HG03521 (cell line): Measurements from ENCODE around the gene GRAMD1A.
"Not testable (repeated sequence)": the region's sequence is repeated elsewhere in the genome, so short reads cannot be mapped to it uniquely, and the experiment has no call there.

Experiments used
- ATAC-seq: cut with Tn5 transposase; IDR thresholded peaks from one replicate; pipeline ENCODE4 v1.9.1; 2021; ENCODE audit warnings: mild to moderate bottlenecking, moderate library complexity; ENCODE audit not compliant: unreplicated experiment

Gene GRAMD1A

DNA sequence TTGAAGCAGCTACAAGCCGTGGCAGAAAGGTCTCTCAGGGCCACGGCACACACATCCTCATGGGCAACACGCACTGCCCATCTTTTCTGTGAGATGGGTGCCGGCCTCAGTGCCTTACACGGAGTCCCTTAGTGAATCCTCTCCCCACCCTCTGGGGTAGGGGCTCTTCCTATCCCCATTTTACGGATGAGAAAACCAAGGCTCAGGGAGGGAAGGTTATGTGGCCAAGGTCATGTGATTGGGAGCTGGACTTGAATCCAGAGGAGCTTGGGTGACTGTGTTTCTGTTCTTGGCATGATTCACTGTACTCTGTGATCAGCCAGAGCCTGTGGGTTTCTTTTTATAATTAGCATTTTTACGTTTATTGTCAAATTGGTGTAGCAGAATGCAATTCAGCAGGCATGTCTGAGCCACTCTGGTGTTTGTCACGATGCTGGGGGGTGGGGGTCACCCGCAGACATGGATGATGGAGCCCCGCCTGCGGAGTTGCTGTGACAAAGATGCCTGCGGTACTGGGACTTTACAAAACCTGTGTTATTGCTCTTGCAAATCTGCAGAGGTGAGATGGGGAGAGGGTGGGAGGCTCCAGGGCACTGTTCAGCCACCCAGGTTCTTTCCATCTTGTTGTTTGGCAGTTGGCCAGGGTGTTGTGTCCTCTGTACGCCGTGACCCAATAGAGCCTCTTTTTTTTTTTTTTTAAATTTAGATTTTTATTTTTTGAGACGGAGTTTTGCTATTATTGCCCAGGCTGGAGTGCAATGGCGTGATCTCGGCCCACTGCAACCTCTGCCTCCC is 34.7 kb downstream of the GRAMD1A start:
- no peak for ATAC-seq

DNA sequence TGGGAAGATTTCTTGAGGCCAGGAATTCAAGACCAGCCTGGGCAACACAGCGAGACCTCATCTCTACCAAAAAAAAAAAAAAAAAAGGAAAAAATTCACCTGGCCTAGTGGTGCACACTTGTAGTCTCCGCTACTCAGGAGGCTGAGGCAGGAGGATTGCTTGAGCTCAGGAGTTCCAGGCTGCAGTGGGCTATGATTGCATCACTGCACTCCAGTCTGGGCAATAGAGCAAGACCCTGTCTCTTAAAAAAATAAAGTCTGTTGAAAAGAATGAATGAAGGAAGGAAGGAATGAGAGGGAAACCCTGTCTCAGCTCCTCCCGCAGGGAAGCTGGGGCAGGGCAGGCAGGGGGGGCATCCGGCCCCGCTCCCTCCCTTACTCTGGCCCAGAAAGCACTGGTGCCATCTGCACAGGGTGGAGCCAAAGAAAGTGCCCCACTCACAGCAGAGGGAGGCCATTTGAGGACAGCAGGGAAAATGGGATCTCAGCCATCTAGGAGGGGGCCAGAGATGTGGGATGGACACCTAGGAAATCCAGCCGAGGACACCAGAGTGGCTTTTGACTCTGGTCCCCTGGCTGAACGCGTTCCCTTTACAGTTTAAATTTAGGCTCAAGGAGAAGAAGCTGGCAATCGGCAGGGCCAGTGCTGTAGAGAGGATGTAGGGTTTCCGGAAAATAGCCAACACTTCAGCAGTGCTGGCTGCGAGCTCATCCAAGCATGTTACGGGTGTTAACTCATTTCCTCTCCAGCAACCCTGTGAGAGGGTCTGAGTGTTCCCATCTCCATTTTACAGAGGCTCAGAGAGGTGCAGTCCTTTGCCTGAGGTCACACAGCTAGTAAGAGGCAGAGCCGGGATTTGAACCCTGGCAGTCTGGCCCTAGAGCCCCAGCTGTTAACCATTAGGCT is 37.8 kb downstream of the GRAMD1A start:
- no peak for ATAC-seq

- ATAC-seq = no peak
These were observed 38.7 kb downstream of the GRAMD1A start for GRCh38 chr19:35038623-35039512.

DNA sequence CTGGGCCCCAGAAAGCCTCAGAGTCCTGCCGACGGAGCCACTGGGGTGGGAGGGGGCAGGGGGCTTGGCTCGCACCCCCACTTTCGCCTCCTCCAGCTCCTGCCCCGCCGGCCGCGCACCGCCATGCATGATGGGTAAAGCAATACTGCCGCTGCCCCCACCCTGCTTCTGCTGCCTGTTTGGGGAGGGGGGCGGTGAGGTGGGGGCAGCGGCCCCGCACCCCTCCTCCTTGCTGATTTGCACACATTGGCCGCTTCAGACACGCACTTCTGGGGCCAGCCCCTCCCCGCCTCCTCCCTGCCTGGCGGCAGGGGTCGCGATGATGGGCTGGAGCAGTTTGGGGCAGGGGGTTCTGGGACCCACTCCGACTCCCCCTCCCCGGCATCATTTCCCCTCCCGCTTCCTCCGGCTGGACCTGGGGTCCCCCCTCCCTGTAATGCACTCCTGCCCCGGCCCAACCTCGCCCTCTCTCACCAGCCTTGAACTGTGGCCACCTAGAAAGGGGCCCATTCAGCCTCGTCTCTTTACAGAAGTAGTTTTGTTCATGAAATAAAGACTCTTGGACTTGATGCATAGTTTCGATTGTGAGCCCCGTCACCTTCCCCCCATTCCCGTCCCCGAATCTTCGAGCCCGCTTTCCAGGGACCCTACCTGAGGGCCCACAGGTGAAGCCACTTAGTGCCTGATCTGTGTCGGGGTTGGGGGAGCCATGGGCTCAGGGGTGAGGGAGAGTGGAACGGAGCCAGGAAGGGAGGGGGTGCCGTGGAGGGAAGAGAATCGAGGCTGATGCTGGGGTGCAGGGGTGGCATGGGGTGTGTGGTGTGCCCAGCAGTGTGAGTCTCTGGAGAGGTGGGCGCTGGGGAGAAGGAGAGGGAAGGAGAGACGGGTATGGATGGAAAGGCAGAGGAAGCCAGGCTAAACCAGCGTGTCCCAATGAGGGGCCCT is 40.0 kb downstream of the GRAMD1A start:
- no peak for ATAC-seq

GRCh38 chr19:35040826-35041547 is 40.9 kb downstream of the GRAMD1A start:
- no peak for ATAC-seq

DNA sequence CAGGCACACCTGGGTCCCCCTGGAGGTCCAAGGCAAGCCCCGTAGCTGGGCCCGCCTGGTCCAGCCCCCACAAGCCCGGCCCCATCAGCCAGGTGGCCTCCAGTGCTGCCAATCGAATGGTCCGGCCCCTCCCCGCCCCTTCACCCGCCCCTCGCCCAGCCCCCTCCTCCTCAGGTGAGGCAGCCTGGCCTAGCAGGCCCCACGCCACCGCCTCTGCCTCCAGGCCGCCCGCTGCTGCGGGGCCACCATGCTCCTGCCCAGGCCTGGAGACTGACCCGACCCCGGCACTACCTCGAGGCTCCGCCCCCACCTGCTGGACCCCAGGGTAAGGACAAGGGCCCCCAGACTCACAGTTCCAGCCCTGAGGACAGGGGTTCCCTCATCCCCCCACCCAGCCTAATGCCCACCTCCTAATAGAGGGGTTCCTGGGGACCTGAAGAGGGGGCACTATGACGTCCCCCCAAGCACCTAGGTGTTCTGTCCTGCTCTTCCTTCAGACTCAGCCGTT is 41.5 kb downstream of the GRAMD1A start, which contains the start of gene HPN:
Gene HPN (plus strand): TSS at position 174 of the 508 bp plus-strand sequence. CDS start 786 bp downstream, outside the sequence.
- ATAC-seq = no peak

DNA sequence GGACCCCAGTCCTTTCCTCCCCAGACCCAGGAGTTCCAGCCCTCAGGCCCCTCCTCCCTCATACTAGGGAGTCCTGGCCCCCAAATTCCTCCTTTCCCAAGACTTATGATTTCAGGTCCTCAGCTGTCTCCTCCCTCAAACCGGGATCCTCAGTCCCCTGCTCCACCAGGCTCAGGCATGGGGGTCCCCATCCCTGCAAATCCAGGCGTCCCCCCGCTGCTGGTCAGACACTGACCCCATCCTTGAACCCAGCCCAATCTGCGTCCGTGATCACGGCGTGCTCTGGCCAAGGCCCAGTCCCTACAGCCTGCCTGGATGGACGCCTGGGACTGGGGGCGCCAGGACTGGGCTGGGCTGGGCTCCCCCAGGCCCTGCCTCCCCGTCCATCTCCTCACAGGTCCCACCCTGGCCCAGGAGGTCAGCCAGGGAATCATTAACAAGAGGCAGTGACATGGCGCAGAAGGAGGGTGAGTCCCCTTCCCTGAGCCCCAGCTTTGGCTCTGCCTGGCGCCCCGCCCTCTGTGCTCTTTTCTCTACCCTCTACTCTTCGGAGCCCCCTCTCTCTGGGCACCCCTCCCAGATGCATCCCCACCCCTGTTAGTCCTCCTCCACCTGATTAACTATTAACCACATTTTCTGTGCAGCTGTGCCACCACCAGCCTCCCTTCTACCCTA is 42.1 kb downstream of the GRAMD1A start:
- no peak for ATAC-seq

DNA sequence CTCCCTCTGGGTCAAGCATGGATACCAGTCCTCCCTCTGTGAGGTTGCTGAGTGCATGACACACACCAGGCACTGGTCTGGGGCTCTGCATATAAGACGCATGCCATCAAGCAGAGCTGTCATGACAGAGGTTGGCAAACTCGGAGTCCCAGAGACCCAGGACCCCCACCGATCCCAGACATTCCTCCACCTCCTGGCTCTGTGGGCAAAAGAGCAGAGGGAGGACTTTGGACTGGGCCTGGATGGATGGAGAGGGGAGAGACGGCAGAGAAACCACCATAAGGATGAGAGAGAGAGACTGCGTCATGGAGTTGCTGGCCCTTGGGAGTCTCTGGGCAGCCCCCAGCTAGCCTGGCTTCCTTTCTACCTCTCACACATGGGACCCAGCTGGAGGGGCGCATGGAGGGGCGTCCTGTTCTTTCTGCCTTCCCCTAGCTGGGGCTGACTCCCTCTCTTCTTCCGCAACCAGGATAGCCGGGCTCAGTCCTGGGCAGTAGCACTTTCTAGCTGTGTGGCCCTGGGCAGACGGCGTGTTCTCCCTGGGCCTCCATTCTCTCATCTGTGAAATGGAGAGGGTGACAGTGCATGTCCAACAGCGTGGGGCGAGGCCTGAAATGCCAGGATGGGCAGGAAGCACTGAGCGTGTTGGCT is 43.0 kb downstream of the GRAMD1A start:
- no peak for ATAC-seq

- ATAC-seq = no peak
These were observed 43.8 kb downstream of the GRAMD1A start for GRCh38 chr19:35043906-35044305.

GRCh38 chr19:35044317-35045117 is 44.4 kb downstream of the GRAMD1A start:
- no peak for ATAC-seq

DNA sequence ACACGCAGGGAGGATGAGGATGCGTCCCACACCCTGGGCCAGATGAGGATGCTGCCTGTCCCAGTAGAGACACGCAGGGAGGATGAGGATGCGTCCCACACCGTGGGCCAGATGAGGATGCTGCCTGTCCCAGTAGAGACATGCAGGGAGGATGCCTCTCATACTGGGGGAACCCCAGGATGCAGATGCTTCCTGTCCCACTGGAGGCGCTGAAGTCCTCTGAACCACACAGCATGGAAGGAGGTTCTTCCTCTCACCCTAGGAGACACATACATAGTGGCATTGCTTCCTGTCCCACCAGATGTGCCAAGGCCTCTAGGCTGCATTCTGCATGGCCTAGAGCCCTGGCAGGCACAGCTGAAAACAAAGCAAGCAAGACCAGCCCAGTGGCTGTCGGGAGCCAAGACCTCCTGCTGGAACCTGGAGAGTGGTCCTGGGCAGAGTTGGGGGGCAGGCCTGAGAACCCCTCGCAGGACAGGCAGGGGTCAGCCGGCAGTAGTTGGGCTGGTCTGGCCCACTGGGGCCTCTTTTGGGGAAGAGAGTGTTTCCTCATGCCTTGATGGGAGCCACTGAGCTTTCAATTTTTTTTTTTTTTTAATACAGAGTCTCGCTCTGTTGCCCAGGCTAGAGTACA is 45.7 kb downstream of the GRAMD1A start:
- no peak for ATAC-seq

DNA sequence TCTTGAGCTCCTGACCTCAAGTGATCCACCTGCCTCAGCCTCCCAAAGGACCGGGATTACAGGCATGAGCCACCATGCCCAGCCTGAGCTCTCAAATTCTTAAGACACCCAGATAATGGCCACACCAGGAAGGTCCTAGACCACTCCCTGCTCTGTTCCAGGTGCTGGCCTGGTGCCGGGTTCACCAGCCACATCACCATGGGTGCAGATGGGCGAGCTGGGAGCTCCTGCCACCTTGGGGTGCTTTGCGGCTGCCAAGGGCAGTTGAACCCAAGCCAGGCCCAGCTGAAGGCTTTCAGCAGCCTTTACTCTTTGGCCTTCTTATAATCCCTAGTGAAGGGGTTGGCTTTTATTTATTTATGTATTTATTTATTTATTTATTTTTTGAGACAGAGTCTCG is 46.3 kb downstream of the GRAMD1A start:
- no peak for ATAC-seq

DNA sequence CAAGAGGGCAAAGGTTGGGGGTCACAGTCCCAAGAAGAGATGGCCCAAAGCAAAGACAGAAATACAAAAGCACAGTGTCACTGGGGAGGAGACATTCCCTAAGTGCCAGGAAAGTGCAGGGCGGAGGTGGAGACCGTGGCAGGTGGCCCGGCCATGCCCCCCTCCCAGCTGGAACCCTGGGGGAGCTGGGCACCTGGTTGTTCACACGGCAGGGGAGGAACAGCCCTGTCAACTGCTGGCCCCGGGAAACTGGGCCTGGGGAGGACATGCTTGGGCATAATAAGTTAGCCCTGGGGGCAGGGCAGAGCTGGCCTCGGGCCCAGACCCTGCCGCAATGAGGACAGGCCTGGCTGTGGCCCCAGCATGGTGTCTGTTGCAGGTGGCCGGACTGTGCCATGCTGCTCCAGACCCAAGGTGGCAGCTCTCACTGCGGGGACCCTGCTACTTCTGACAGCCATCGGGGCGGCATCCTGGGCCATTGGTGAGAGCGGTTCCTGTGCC is 48.8 kb downstream of the GRAMD1A start:
- no peak for ATAC-seq

- ATAC-seq = no peak
These were observed 49.3 kb downstream of the GRAMD1A start for GRCh38 chr19:35049456-35049855.

- ATAC-seq = not testable (repeated sequence)
These were observed 50.5 kb downstream of the GRAMD1A start for GRCh38 chr19:35050662-35051061.

DNA sequence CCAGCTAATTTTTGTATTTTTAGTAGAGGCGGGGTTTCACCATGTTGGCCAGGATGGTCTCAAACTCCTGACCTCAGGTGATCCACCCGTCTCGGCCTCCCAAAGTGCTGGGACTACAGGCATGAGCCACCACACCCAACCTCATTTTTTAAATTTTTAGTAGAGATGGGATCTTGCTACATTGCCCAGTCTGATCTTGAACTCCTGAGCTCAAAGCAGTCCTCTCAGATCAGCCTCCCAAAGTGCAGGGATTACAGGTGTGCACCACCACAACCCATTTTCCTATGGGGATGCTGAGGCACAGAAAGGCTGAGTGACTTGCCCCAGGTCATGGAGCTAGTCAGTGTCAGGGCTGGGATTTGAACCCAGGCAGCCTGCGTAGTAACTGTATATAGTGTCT is 51.1 kb downstream of the GRAMD1A start:
- ATAC-seq = not testable (repeated sequence)
